SIG-M5 treated with dmso at 0.1 percent for 504 hours (cell line): ENCODE measurements around the gene NDOR1.
A peak's percentile ranks its signal among the peaks of the same experiment; 100 is the strongest.

Source experiments
- DNase-seq: peaks from one replicate; lab custom pipeline; 2025; ENCODE audit not compliant: unreplicated experiment; lab: John Stamatoyannopoulos, UW

The NDOR1 gene

DNA sequence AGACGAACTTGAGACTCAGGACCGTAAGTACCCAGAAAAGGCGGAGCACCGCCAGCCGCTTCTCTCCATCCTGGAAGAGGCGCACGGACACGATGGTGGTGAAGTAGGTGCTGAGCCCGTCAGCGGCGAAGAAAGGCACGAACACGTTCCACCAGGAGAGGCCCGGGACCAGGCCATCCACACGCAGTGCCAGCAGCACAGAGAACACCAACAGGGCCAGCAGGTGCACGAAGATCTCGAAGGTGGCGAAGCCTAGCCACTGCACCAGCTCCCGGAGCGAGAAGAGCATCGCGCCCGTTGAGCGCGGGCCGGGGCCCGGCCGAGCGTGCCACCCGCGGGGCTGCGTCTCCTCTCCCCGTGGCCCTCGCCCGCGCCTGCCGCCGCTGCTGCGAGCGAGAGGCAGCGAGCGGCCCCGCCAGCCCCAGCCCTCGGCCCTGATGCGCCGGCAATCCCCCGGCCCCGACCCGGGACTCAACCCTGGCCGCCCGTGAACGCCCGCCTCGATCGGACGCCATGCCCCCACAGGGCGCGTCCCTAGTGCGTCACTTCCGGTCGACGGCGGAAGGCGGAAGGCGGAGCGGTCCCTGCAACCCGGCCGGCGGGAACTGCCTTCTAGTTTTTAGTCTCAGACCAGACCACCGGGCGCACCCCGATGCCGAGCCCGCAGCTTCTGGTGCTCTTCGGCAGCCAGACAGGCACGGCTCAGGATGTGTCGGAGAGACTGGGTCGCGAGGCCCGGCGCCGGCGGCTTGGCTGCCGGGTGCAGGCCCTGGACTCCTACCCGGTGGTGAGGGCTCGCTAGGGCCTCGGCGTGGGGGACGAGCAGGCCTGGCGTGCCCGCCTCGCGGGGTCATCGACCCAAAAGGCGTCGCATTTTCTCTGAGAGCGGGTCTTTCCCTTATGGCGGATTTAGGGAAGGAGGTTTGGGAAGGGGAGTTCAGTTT lies at the start of gene NDOR1, which contains the start of gene TMEM203:
Gene NDOR1, plus strand, starts transcription at position 575 of the 944 bp plus-strand sequence. Its CDS starts 78 bp downstream, at position 653.
Gene TMEM203, minus strand, starts transcription at position 523 of the 944 bp plus-strand sequence. Its CDS starts 234 bp downstream, at position 289.
- DNase-seq, result peak; percentile 72

GRCh38 chr9:137156567-137157375 lies 48.7 kb upstream of the NDOR1 start:
- no peak for DNase-seq

GRCh38 chr9:137157618-137158415 lies 47.7 kb upstream of the NDOR1 start:
- no peak for DNase-seq

DNA sequence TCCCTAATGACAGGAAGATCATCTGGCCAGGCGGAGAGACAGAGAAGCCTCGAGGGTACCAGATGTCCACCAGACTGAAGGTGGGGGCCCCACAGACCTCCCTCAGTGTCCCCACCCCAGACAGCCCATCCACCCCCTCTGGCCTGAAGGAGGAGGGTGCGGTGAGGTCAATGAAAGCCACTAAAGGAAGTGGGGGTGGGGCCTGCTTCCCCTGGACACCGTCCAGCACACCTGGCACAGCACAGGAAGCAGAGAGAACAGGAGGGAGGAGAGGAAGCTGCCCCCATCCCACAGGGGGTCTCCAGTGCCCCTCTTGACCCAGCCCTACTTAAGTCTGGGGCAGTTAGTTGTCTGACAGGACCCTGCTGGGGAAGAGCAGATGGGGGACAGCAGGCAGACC lies 46.9 kb upstream of the NDOR1 start:
- no peak for DNase-seq

DNA sequence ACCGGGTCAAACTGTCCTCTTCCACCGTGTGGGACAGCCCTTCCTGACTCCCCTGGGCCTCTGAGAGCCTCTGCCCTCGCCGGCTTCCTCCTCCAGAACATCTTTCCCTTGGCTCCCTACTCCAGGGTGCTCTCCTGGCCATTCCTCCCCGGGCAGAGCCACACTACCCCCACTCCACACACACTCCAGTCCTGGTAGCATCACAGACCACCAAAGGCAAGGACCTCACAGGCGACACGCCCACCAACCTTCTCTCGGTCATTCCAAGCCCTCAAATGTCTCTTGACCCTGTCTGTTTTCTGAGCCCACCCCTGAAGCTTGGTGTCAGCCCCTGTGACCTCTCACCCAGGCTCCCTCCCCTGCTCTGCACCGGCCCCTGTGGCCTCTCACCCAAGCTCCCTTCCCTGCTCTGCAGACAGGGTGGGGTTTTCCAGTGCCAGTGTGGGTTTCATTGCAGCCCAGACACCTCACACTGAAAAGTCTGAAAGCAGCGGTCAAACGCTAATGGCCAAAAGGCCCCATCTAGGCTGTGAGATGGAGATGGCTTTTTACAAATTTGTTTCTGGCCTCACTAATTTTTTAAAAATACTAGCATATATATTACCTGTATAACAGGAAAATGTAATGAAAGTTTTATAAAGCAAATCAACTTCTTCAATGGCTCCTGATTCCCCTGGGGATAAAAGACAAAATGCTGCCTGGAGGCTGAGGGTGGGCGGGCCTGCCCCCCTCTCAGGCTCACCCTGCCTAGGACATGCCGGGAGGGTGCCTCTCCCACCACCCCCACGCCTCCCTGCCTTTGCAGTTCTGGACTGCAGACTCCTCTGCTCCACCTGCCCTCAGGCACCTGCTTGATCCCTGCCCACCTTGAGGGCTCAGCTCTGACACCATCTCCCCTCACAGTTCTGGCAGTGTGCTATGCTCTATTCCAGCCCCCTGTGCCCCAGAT lies 46.1 kb upstream of the NDOR1 start:
- DNase-seq, result no peak

DNA sequence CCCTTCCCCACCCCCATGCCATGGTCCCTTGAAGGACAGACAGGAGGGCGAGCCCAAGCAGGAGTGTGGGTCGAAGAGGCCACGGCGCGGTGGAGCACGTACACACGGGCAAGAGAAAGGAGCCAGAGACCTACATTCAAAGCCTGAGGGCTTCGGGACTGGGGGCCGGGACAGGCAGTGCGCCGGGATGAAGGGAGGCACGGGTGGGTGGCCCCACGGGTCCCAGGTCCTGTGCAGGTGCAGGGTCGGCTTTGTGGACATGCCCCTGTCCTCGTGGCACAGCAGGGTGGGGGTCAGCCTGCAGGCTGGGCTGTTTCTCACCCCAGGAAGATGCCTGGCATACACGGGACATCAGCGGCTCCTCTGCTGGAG lies 45.5 kb upstream of the NDOR1 start:
- DNase-seq, result no peak

GRCh38 chr9:137160716-137161557 lies 44.6 kb upstream of the NDOR1 start:
- no peak for DNase-seq

DNA sequence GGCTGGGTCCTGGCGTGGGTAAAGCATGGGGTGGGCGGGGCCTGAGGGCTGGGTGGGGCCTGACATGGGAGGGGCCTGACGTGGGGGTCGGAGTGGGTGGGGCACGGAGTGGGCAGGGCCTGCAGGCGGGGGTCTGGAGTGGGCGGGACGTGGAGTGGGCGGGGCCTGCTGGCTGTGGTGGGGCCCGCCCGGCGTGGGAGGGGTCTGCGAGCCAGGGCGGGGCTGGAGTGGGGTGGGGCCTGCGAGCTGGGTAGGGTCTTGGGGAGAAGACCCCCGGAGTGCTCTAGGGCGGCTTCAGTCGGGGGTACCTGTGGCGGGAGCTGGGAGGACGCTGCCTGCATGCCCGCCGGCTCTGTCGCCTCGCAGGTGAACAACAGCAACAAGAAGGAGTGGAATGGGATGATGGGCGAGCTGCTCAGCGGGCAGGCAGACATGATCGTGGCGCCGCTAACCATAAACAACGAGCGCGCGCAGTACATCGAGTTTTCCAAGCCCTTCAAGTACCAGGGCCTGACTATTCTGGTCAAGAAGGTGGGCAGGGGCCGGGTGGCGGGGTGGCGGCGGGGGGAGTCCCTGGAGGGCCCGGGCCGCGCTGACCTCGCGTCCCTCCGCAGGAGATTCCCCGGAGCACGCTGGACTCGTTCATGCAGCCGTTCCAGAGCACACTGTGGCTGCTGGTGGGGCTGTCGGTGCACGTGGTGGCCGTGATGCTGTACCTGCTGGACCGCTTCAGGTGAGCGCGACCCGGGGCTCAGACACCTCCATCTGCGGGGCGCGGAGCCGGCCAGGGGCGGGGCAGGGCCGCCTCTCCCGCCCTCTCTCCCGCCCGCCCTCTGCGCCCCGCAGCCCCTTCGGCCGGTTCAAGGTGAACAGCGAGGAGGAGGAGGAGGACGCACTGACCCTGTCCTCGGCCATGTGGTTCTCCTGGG lies 43.7 kb upstream of the NDOR1 start:
- no peak for DNase-seq

DNA sequence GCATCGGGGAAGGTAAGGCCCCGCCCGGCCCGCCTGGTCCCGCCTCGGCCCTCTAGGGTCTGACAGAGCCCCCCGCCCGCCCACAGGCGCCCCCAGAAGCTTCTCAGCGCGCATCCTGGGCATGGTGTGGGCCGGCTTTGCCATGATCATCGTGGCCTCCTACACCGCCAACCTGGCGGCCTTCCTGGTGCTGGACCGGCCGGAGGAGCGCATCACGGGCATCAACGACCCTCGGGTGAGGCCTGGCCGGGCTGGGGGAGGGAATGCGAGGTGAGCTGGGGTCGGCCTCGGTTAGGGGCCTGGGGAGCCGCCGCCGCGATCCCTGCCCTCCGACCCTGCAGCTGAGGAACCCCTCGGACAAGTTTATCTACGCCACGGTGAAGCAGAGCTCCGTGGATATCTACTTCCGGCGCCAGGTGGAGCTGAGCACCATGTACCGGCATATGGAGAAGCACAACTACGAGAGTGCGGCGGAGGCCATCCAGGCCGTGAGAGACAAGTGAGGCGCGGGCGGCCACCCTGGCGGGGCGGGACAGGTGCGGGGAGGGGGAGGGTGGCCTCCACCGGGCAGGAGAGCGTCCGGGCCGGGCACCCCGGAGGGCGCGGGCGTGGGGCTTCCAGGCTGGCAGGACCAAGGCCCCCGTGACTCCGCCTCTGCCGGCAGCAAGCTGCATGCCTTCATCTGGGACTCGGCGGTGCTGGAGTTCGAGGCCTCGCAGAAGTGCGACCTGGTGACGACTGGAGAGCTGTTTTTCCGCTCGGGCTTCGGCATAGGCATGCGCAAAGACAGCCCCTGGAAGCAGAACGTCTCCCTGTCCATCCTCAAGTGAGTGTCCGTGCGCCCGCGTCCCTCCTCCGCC lies 42.8 kb upstream of the NDOR1 start:
- DNase-seq, result no peak

DNA sequence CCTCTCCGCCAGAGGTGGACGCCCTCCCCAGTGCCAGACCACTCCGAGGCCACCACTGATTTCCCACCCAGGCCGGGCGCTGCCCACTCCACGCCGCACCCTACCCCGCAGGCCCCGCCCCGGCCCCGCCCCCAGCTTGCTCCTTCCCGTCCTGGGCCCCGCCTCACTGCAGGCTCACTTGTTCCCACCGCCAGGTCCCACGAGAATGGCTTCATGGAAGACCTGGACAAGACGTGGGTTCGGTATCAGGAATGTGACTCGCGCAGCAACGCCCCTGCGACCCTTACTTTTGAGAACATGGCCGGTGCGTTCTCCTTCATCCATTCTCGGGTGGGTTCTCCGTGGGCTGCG lies 42.2 kb upstream of the NDOR1 start:
- no peak for DNase-seq

GRCh38 chr9:137163805-137164204 lies 41.7 kb upstream of the NDOR1 start:
- DNase-seq, result no peak

- DNase-seq, result no peak
Observed at GRCh38 chr9:137164370-137165249, 40.9 kb upstream of the NDOR1 start.

DNA sequence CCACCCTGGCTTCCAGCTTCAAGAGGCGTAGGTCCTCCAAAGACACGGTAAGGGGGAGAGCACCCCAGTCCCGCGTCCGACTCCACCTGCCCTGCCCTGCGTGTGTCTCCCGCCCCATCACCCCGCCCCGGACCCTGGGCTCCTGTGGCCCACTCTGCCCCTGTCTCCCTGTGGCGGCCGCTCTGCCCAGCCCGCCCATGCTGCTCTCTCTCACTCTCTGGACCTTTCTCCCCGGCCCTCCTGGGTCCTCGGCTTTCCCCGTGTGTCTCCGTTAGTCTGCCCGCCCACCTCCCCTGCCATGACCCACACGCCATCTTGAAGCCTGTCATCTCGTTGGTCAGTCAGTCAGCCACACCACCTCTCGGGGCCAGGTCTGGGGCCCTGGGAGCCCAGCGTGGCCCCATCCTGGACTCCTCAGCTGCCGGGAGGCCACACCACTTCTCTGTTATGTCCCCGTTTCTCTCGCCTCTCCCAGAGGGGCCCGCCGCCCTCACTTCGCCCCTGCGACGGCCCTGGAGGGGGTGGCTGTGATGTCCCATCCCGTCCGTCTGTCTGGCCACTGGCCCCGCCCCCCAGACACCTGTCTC lies 40.2 kb upstream of the NDOR1 start:
- DNase-seq, result no peak

GRCh38 chr9:137166380-137167229 lies 38.9 kb upstream of the NDOR1 start:
- DNase-seq, result no peak

DNA sequence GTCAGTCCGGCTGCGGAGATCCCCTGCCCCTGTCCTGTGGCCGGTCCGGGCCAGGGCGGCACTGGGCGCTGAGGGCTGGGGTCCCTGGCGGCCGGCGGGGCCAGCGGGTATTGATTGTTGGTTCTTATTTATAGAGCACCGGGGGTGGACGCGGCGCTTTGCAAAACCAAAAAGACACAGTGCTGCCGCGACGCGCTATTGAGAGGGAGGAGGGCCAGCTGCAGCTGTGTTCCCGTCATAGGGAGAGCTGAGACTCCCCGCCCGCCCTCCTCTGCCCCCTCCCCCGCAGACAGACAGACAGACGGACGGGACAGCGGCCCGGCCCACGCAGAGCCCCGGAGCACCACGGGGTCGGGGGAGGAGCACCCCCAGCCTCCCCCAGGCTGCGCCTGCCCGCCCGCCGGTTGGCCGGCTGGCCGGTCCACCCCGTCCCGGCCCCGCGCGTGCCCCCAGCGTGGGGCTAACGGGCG lies 38.2 kb upstream of the NDOR1 start:
- DNase-seq, result no peak
